B cell (primary cell): ENCODE measurements around the gene BLOC1S2. TPM values are rescaled to one million over a fixed set of nuclear protein-coding genes. Genes with fewer than 3 reads are reported as not detected.

ENCODE experiments used
- ATAC-seq: fragments of 200-7000 bp; cut with Tn5 transposase; one replicate; pipeline ENCODE4 v1.10.0; 2021; ENCODE audit warnings: low read depth, mild to moderate bottlenecking, moderate number of reproducible peaks, moderate library complexity
- CTCF ChIA-PET: fragments of 350-600 bp; sonication (Branson Sonifier 250); formaldehyde crosslinking; loops from one replicate; lab custom pipeline; 2021; ENCODE audit warnings: antibody characterized with exemption, inconsistent platforms; lab: Charles Lee
- POLR2A ChIA-PET: fragments of 350-600 bp; sonication (Branson Sonifier 250); formaldehyde crosslinking; loops from one replicate; lab custom pipeline; 2021; ENCODE audit warnings: antibody characterized with exemption; lab: Charles Lee
- DNase-seq: peaks from one replicate; pipeline ENCODE4 v3.0.0; 2013
- H2AFZ ChIP-seq: 2 replicates; pipeline ENCODE4 v1.6.1; 2012; ENCODE audit warnings: mild to moderate bottlenecking, low read depth, low read length; ENCODE audit not compliant: insufficient read depth, poor library complexity, severe bottlenecking
- H3K27ac ChIP-seq, 2 donors: 1 replicate in 1 of 2; 2 replicates in 1 of 2; pipeline ENCODE4 v1.5.1; 2012 to 2013; ENCODE audit warnings: low read length in 2 of 2, mild to moderate bottlenecking in 2 of 2, moderate library complexity in 1 of 2
- H3K27me3 ChIP-seq, 4 experiments: fragments of 200-600 bp in 1 of 4; sonication (generic) in 1 of 4; replicated peaks in 1 of 4; 1 replicate in 2 of 4; 2 replicates in 2 of 4; pipeline versions ENCODE4 v1.6.1 to v1.7.0; 2013 to 2016; ENCODE audit warnings: low read length in 3 of 4, mild to moderate bottlenecking in 2 of 4, mixed read lengths in 1 of 4, moderate library complexity in 1 of 4; ENCODE audit not compliant: insufficient read depth in 4 of 4, control insufficient read depth in 3 of 4; ENCODE audit errors: control extremely low read depth in 1 of 4
- H3K36me3 ChIP-seq, 2 experiments: replicated peaks in 1 of 2; 1 replicate in 1 of 2; 2 replicates in 1 of 2; pipeline versions ENCODE4 v1.6.1 to v1.7.1; 2013; ENCODE audit warnings: low read length in 1 of 2; ENCODE audit not compliant: insufficient read depth in 2 of 2, control insufficient read depth in 1 of 2; ENCODE audit errors: control extremely low read depth in 1 of 2, extremely low read depth in 1 of 2
- H3K4me1 ChIP-seq, 2 donors: fragments of 200-600 bp in 1 of 2; sonication (generic) in 1 of 2; 1 replicate in 1 of 2; 2 replicates in 1 of 2; pipeline versions ENCODE4 v1.5.1 to v1.6.1; 2013 to 2017; ENCODE audit warnings: low read length in 2 of 2; ENCODE audit not compliant: control insufficient read depth in 2 of 2, insufficient read depth in 2 of 2
- H3K4me2 ChIP-seq: replicated peaks from 2 replicates; pipeline ENCODE3; 2012; ENCODE audit warnings: mild to moderate bottlenecking, low read depth, low read length; ENCODE audit not compliant: poor library complexity, severe bottlenecking
- H3K4me3 ChIP-seq, 5 experiments: fragments of 200-600 bp in 1 of 5; sonication (generic) in 1 of 5; 1 replicate in 3 of 5; 2 replicates in 2 of 5; pipeline versions ENCODE4 v1.5.1 to v1.7.0; 2011 to 2016; ENCODE audit warnings: low read length in 4 of 5, mild to moderate bottlenecking in 4 of 5, low read depth in 2 of 5, control low read depth in 1 of 5, moderate library complexity in 1 of 5; ENCODE audit not compliant: insufficient read depth in 1 of 5; ENCODE audit errors: control extremely low read depth in 1 of 5, extremely low read depth in 1 of 5
- H3K79me2 ChIP-seq: fragments of 200-600 bp; sonication (generic); one replicate; pipeline ENCODE4 v1.6.0; 2016; ENCODE audit warnings: low read length; ENCODE audit not compliant: control insufficient read depth, insufficient read depth
- H3K9ac ChIP-seq: fragments of 200-600 bp; sonication (generic); 2 replicates; pipeline ENCODE4 v1.6.1; 2017; ENCODE audit warnings: mild to moderate bottlenecking, low read length, moderate library complexity
- H3K9me3 ChIP-seq, 3 donors: one replicate each; pipeline versions ENCODE4 v1.6.1 to v1.7.1; 2013; ENCODE audit warnings: low read length in 2 of 3; ENCODE audit not compliant: control insufficient read depth in 2 of 3, insufficient read depth in 1 of 3; ENCODE audit errors: control extremely low read depth in 1 of 3
- H4K20me1 ChIP-seq: 2 replicates; pipeline ENCODE4 v1.6.0; 2012; ENCODE audit warnings: mild to moderate bottlenecking, low read length; ENCODE audit not compliant: insufficient read depth, control insufficient read depth, poor library complexity, severe bottlenecking
- H3K27ac Mint-ChIP-seq: one replicate; pipeline ENCODE4 v1.8.0; 2021; ENCODE audit warnings: mixed read lengths
- H3K27me3 Mint-ChIP-seq: one replicate; pipeline ENCODE4 v1.8.0; 2021; ENCODE audit warnings: mixed read lengths
- H3K4me1 Mint-ChIP-seq: one replicate; pipeline ENCODE4 v1.8.0; 2021; ENCODE audit warnings: mixed read lengths
- H3K4me3 Mint-ChIP-seq: one replicate; pipeline ENCODE4 v1.8.0; 2021; ENCODE audit warnings: mixed read lengths
- H3K9me3 Mint-ChIP-seq: one replicate; pipeline ENCODE4 v1.8.0; 2022; ENCODE audit warnings: mixed read lengths; ENCODE audit not compliant: insufficient read depth
- CTCF ChIP-seq: fragments of 200-600 bp; IDR thresholded peaks from one replicate; pipeline ENCODE4 v1.8.0; 2022; ENCODE audit warnings: antibody characterized with exemption, mild to moderate bottlenecking
- EZH2 ChIP-seq: IDR thresholded peaks from 2 replicates; pipeline ENCODE4 v1.6.1; 2012; ENCODE audit warnings: borderline replicate concordance, low read depth, mild to moderate bottlenecking, moderate library complexity, low read length; ENCODE audit not compliant: insufficient read depth, poor library complexity, severe bottlenecking
- WGBS: methylation state at CpG from one replicate; pipeline ENCODE4 v1.1.5; 2013; ENCODE audit warnings: missing lambda C conversion rate; ENCODE audit not compliant: insufficient coverage; 5-methylcytosine and 5-hydroxymethylcytosine counted together
- intact Hi-C: fragments of 100-400 bp; cut with micrococcal nuclease; formaldehyde crosslinking; loops from one replicate; pipeline ENCODE4 v1.10.0; 2022
- polyA plus RNA-seq: library from polyadenylated mRNA; depleted of rRNA; stranded (reverse); fragments of >200 nt; gene quantifications from 2 replicates; pipeline ENCODE4 v1.2.3, GENCODE V29; 2012
- total RNA-seq, 2 donors: library from RNA; stranded (reverse); fragments of 120-200 nt in 1 of 2; gene quantifications; 1 replicate in 1 of 2; 2 replicates in 1 of 2; pipeline versions ENCODE4 v1.2.3 to v1.2.4, GENCODE V29; 2013 to 2022

BLOC1S2 gene
- total and polyA plus RNA-seq, 2 donors (not counting 1 experiment from before 2014, with no cell fraction given), result 47.2 to 48.7 TPM

- ChIA-PET POLR2A (no interaction called here), CTCF (no interaction called here)
- Histone ChIP-seq H3K27me3 (peaks cover 0 to 18% (median 9%) of the 10 kb centered on the region in 4 experiments), H3K79me2 (no peaks in the 10 kb centered on the region), H3K4me1 (peaks cover 0 to 3% of the 10 kb centered on the region in 2 donors), H3K9me3 (no peaks in the 10 kb centered on the region), H3K36me3 (no peaks in the 10 kb centered on the region), H3K4me3 (no peak overlapping the region), H3K4me2 (no peak overlapping the region), H3K9ac (no peak overlapping the region), H3K27ac (no peak overlapping the region), H4K20me1 (no peaks in the 10 kb centered on the region), H2AFZ (no peak overlapping the region)
- Mint-ChIP-seq H3K4me3 (no peak overlapping the region), H3K27me3 (peaks cover 63% of the 10 kb centered on the region), H3K27ac (no peak overlapping the region), H3K9me3 (no peaks in the 10 kb centered on the region), H3K4me1 (no peaks in the 10 kb centered on the region)
- no peak for TF ChIP-seq CTCF
- no peak for TF ChIP-seq EZH2
- ATAC-seq (no peak), DNase-seq (no peak)
- WGBS, result 100% methylated on average over 2 of the region's 3 CpGs
- intact Hi-C loops, result no loop called here
Measured at GRCh38 chr10:100307684-100308083, 21.2 kb upstream of the BLOC1S2 start.

GRCh38 chr10:100306861-100307260 lies 20.4 kb upstream of the BLOC1S2 start:
- ATAC-seq, result no peak

More at GRCh38 chr10:100306861-100307260, 20.4 kb upstream of the BLOC1S2 start:
- Histone ChIP-seq H3K4me1 (peaks cover 0 to 3% of the 10 kb centered on the region in 2 donors), H3K79me2 (no peaks in the 10 kb centered on the region), H3K9ac (no peak overlapping the region), H3K27me3 (peaks cover 0 to 14% (median 7%) of the 10 kb centered on the region in 4 experiments), H3K4me3 (no peak overlapping the region), H3K9me3 (no peaks in the 10 kb centered on the region), H3K36me3 (no peaks in the 10 kb centered on the region), H3K4me2 (no peak overlapping the region), H4K20me1 (no peaks in the 10 kb centered on the region), H3K27ac (no peak overlapping the region), H2AFZ (no peak overlapping the region)
- 100% methylated on average over 4 of the region's 5 CpGs for WGBS
- POLR2A ChIA-PET, result no interaction called here
- Mint-ChIP-seq H3K4me3 (no peak overlapping the region), H3K4me1 (no peaks in the 10 kb centered on the region), H3K27me3 (peaks cover 56% of the 10 kb centered on the region), H3K27ac (no peak overlapping the region), H3K9me3 (no peaks in the 10 kb centered on the region)
- DNase-seq, result no peak
- TF ChIP-seq CTCF (no peak), EZH2 (no peak)
- CTCF ChIA-PET, result no interaction called here
- intact Hi-C loops, result no loop called here
